Fibroblast of villous mesenchyme (primary cell): Measurements from ENCODE around the gene SKI. TPM values are rescaled to one million over a fixed set of nuclear protein-coding genes. Genes with fewer than 3 reads are reported as not detected.

ENCODE experiments used
- DNase-seq: peaks from one replicate; pipeline ENCODE4 v3.0.0-alpha.2; 2010; ENCODE audit warnings: low read depth
- H3K4me3 ChIP-seq: 2 replicates; pipeline ENCODE4 v1.5.1; 2011; ENCODE audit warnings: low read depth, mild to moderate bottlenecking, low read length
- CTCF ChIP-seq: IDR thresholded peaks from 2 replicates; pipeline ENCODE4 v1.5.1; 2012; ENCODE audit warnings: low read depth, mild to moderate bottlenecking, low read length; ENCODE audit not compliant: insufficient read depth
- total RNA-seq: library from RNA; depleted of rRNA; stranded (reverse); fragments of >200 nt; gene quantifications from 2 replicates; pipeline ENCODE4 v1.2.3, GENCODE V29; 2012

The SKI gene
- total RNA-seq, 1 donor: 26.8 TPM

GRCh38 chr1:2347409-2347785 lies 119.3 kb downstream of the SKI start:
- no peak overlapping the region for H3K4me3 ChIP-seq
- DNase-seq: no peak
- no peak for TF ChIP-seq CTCF

- H3K4me3 ChIP-seq: no peak overlapping the region
- TF ChIP-seq CTCF: no peak
- no peak for DNase-seq
These were observed 119.8 kb downstream of the SKI start for GRCh38 chr1:2347896-2348295.

- TF ChIP-seq CTCF: no peak
- H3K4me3 ChIP-seq: no peak overlapping the region
- DNase-seq: no peak
These were observed 120.5 kb downstream of the SKI start for GRCh38 chr1:2348346-2349325.

- no peak for TF ChIP-seq CTCF
- H3K4me3 ChIP-seq: no peak overlapping the region
- no peak for DNase-seq
These were observed 121.7 kb downstream of the SKI start for GRCh38 chr1:2349806-2350205.

DNA sequence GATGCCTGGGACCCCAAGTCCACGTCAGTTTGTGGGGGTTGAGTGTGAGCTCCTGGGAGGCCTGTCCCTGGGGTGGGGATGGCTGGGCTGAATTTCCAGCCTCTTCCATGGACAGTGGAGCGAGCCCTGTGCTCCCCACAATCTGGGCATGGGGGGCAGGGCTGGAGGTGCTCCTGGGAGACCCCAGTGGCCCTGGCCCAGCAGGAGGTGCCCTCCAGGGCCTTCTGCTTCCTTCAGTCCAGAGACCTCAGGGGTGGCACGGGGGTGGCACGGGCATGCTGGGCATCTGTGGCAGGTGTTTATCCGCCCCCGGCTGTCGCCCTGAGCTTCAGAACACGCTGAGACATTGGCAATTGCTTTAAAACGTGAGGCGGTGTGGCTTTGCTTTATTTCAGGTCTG lies 122.4 kb downstream of the SKI start:
- TF ChIP-seq CTCF: no peak
- no peak for DNase-seq
- H3K4me3 ChIP-seq: no peak overlapping the region

DNA sequence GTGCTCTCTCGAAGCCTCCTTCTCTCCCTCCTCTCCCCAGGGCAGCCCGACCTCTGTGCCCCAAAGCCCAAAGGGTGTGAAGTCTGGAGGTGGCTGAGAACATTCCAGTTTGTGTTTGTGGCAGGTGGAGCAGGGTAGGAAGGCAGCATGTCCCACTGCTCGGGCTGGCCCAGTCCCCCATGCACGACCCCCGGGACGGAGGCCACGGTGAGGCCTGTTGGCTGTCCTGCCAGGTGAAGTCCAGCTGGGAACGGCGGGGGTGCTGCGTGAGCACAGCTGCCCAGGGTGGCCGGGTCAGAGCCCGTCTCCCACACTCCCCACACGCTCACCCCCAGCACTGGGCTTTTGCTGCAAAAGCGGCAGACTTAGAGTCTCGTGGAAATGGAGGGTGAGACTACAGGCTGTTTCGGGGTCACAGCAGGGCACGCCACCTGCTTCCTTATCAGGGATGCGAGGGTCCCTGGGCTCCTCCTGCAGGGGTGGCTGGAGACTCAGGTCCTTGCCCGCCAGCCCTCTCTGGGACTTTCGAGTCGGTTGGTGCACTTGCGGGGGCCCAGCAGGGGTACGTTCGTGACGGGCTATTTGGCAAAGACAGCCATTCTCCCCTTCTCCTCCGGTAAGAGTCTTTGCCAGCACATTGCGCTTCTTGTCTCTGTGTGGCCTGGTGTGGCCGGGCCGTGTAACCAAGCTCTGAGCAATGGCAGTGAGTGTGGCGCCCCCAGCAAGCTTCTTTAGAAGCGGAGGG lies 123.0 kb downstream of the SKI start:
- DNase-seq: no peak
- no peak for TF ChIP-seq CTCF
- H3K4me3 ChIP-seq: no peak overlapping the region
